A549 (cell line): ENCODE measurements around the gene EPB42. TPM values are rescaled to one million over a fixed set of nuclear protein-coding genes. Genes with fewer than 3 reads are reported as not detected.

Source experiments
- ATAC-seq, 2 experiments: fragments of 200-7000 bp in 1 of 2; fragments of >200 bp in 1 of 2; cut with Nextera tagmentation in 1 of 2; cut with Tn5 transposase in 1 of 2; 3 replicates each; pipeline versions ENCODE4 v1.8.0 to v1.9.1; 2018 to 2020; ENCODE audit warnings: mild to moderate bottlenecking in 1 of 2, moderate library complexity in 1 of 2
- CTCF ChIA-PET: fragments of 300-600 bp; sonication (Branson Sonifier 250); formaldehyde crosslinking; extraction: SDS; loops from one replicate; lab custom pipeline; 2021; ENCODE audit warnings: antibody characterized with exemption, inconsistent platforms; lab: Yijun Ruan, JAX
- POLR2A ChIA-PET: fragments of 350-600 bp; formaldehyde crosslinking; extraction: SDS; loops from one replicate; lab custom pipeline; 2021; ENCODE audit warnings: antibody characterized with exemption, inconsistent platforms; lab: Yijun Ruan, JAX
- DNase-seq, 2 experiments: peaks; one replicate each; pipeline versions ENCODE4 v3.0.0 to v3.0.0-alpha.2; 2011 to 2016; ENCODE audit warnings: low read depth in 1 of 2, low spot score in 1 of 2
- FAIRE-seq: peaks from 2 replicates; lab custom pipeline; 2011; peaks lifted over from hg19 to GRCh38; lab: Jason Lieb, UNC
- H3K27ac ChIP-seq, 2 experiments: fragments of >200 bp; sonication (Bioruptor Twin); formaldehyde crosslinking; 3 replicates each; pipeline ENCODE4 v1.5.1; 2016 to 2017
- H3K4me1 ChIP-seq: fragments of >200 bp; sonication (Bioruptor Twin); formaldehyde crosslinking; 3 replicates; pipeline ENCODE4 v1.6.1; 2016
- H3K4me2 ChIP-seq: fragments of >200 bp; sonication (Bioruptor Twin); formaldehyde crosslinking; 3 replicates; pipeline ENCODE4 v1.6.1; 2016
- H3K4me3 ChIP-seq: fragments of >200 bp; sonication (Bioruptor Twin); formaldehyde crosslinking; 3 replicates; pipeline ENCODE4 v1.5.1; 2016
- H3K9me3 ChIP-seq: fragments of >200 bp; sonication (Bioruptor Twin); formaldehyde crosslinking; 3 replicates; pipeline ENCODE4 v1.6.1; 2016
- BHLHE40 ChIP-seq: IDR thresholded peaks from 2 replicates; pipeline ENCODE4 v1.6.1; 2012; ENCODE audit warnings: low read depth, low read length, inconsistent platforms
- CHD2 ChIP-seq: fragments of 150-350 bp; IDR thresholded peaks from 2 replicates; pipeline ENCODE4 v1.6.1; 2014; ENCODE audit warnings: low read length; ENCODE audit not compliant: partially characterized antibody
- EHF ChIP-seq: fragments of 250-450 bp; sonication (Bioruptor Pico); IDR thresholded peaks from 2 replicates; pipeline ENCODE4 v1.5.0; 2020; ENCODE audit warnings: mild to moderate bottlenecking
- EHMT2 ChIP-seq: fragments of 200-600 bp; sonication (generic); IDR thresholded peaks from 2 replicates; pipeline ENCODE4 v1.6.1; 2016; ENCODE audit warnings: antibody characterized with exemption, low read depth, mild to moderate bottlenecking, moderate library complexity
- ESRRA ChIP-seq: fragments of 150-350 bp; IDR thresholded peaks from 2 replicates; pipeline ENCODE4 v1.6.1; 2014; ENCODE audit warnings: mild to moderate bottlenecking, low read length, borderline replicate concordance
- FOSB ChIP-seq: fragments of 250-450 bp; sonication (Bioruptor Pico); IDR thresholded peaks from 2 replicates; pipeline ENCODE4 v1.5.0; 2020; ENCODE audit warnings: mild to moderate bottlenecking, moderate library complexity
- FOSL2 ChIP-seq, 2 experiments: fragments of 450-650 bp in 1 of 2; fragments of >200 bp in 1 of 2; sonication (Bioruptor Twin) in 1 of 2; formaldehyde crosslinking; IDR thresholded peaks; 2 replicates each; pipeline versions ENCODE4 v1.5.0 to v1.6.1; 2016 to 2020; ENCODE audit warnings: mild to moderate bottlenecking in 1 of 2, moderate library complexity in 1 of 2
- FOXS1 ChIP-seq: fragments of 250-450 bp; sonication (Bioruptor Pico); IDR thresholded peaks from 2 replicates; pipeline ENCODE4 v1.5.0; 2020; ENCODE audit warnings: mild to moderate bottlenecking, moderate library complexity
- GATA3 ChIP-seq: IDR thresholded peaks from 2 replicates; pipeline ENCODE4 v1.6.1; 2012; ENCODE audit warnings: borderline replicate concordance
- HDAC2 ChIP-seq: fragments of 200-600 bp; sonication (generic); IDR thresholded peaks from 2 replicates; pipeline ENCODE4 v1.6.1; 2016
- HEYL ChIP-seq: fragments of 250-450 bp; sonication (Bioruptor Pico); IDR thresholded peaks from 2 replicates; pipeline ENCODE4 v1.8.0; 2021; ENCODE audit warnings: mild to moderate bottlenecking, moderate library complexity
- HOXB5 ChIP-seq: fragments of 250-450 bp; sonication (Bioruptor Pico); IDR thresholded peaks from 2 replicates; pipeline ENCODE4 v1.5.0; 2020; ENCODE audit warnings: mild to moderate bottlenecking, moderate library complexity
- MYC ChIP-seq: IDR thresholded peaks from 2 replicates; pipeline ENCODE4 v1.6.1; 2012; ENCODE audit warnings: mild to moderate bottlenecking, inconsistent platforms, low read length, improper control_type of control experiment, borderline replicate concordance
- NPAS2 ChIP-seq: fragments of 250-450 bp; sonication (Bioruptor Pico); IDR thresholded peaks from 2 replicates; pipeline ENCODE4 v1.8.0; 2022; ENCODE audit warnings: mild to moderate bottlenecking, moderate library complexity, borderline replicate concordance
- PHF8 ChIP-seq: fragments of 200-600 bp; sonication (generic); IDR thresholded peaks from 2 replicates; pipeline ENCODE4 v1.6.1; 2016; ENCODE audit warnings: low read depth, mild to moderate bottlenecking, antibody characterized with exemption, moderate library complexity, borderline replicate concordance
- SMC3 ChIP-seq: fragments of >200 bp; sonication (Bioruptor Twin); formaldehyde crosslinking; IDR thresholded peaks from 3 replicates; pipeline ENCODE4 v1.6.1; 2018; ENCODE audit warnings: inconsistent platforms
- TP53 ChIP-seq: fragments of 250-450 bp; sonication (Bioruptor Pico); IDR thresholded peaks from 2 replicates; pipeline ENCODE4 v1.5.0; 2021; ENCODE audit warnings: mild to moderate bottlenecking, moderate library complexity
- ZFP36 ChIP-seq: fragments of 450-650 bp; IDR thresholded peaks from 2 replicates; pipeline ENCODE4 v1.6.1; 2014; ENCODE audit warnings: borderline replicate concordance; ENCODE audit not compliant: partially characterized antibody
- ZSCAN20 ChIP-seq: fragments of 250-450 bp; sonication (Bioruptor Pico); IDR thresholded peaks from 2 replicates; pipeline ENCODE4 v1.8.0; 2022; ENCODE audit warnings: mild to moderate bottlenecking, moderate library complexity
- WGBS: methylation state at CpG from one replicate; pipeline ENCODE4 v1.1.6; 2017; ENCODE audit errors: missing lambda C conversion rate; 5-methylcytosine and 5-hydroxymethylcytosine counted together
- polyA plus RNA-seq, 4 experiments: library from polyadenylated mRNA; depleted of rRNA in 3 of 4; stranded (reverse); fragments of >200 nt; fragmentation: RNase III in 1 of 4; extraction: RNeasy Plus Mini Kit Qiagen cat#74134 plus additional on column Dnase treatment in 1 of 4; gene quantifications; 2 replicates in 3 of 4; 3 replicates in 1 of 4; pipeline ENCODE4 v1.2.3, GENCODE V29; 2011 to 2017
- TF ChIP-seq, protein P1 (sequence below): fragments of 450-650 bp; IDR thresholded peaks from 2 replicates; pipeline ENCODE4 v1.6.1; 2014; ENCODE audit warnings: antibody characterized with exemption
- TF ChIP-seq, protein P2 (sequence below): fragments of >200 bp; sonication (Bioruptor Twin); formaldehyde crosslinking; IDR thresholded peaks from 3 replicates; pipeline ENCODE4 v1.6.1; 2016
- TF ChIP-seq, protein P3 (sequence below): IDR thresholded peaks from 2 replicates; pipeline ENCODE4 v1.6.1; 2012

Gene EPB42
- polyA plus RNA-seq, 2 of the 4 experiments (the other 2 are of a cell fraction): not detected

DNA sequence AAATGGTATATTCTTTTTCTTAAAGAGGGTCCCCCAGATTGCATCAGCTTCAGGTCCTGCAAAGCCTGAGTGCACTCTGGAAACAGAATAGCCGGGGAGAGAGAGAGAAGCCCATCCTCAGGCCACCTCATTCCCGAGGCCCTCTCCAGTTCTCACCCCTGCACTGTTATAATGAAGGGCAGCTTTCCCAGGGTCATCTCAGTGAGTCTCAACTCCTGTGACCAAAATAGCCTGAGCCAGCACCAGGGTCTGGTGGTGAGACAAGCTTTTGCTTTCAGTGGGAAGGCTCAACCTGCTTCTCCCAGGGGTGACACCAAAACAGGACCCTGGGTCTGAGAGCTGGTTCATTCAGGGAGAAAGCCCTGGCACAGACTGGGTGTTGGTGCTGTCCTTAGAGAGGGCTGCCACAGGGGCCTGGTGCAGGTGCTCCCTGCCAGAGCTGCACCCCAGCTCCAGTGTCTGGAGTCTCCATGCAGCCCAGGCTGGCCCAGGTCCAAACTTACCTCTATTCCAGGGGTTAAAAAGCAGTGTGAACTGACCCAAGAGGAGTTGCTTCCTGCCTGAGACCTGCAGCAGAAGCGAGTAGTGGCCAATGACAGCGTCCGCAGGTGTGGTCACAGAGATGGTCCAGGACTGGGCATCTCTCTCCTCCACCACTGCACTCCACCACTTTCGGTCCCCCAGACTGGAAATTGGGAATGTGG lies 6.1 kb downstream of the EPB42 start:
- no peak for TF ChIP-seq BHLHE40
- no peak for TF ChIP-seq ZSCAN20 (CRISPR knock-in tag)
- no peak for TF ChIP-seq HEYL (CRISPR knock-in tag)
- no peak for TF ChIP-seq ESRRA
- no peak for TF ChIP-seq HDAC2
- TF ChIP-seq, all 56 proteins: peak for 0
- Histone ChIP-seq H3K9me3 (no peaks in the 10 kb centered on the region), H3K27ac (no peak overlapping the region), H3K4me3 (no peak overlapping the region), H3K4me2 (no peak overlapping the region), H3K4me1 (no peaks in the 10 kb centered on the region)
- DNase-seq (no peak), ATAC-seq (no peak), FAIRE-seq (no peak)
- CTCF ChIA-PET: interaction anchor here (1.3 to 5.2 kb wide), 3 partner anchors 11 to 72 kb away, joined by 7 to 31 read pairs (median 15); no protein-coding TSS in a partner anchor
- WGBS: 81% methylated on average over 6 of the region's 6 CpGs
- POLR2A ChIA-PET: no interaction called here

DNA sequence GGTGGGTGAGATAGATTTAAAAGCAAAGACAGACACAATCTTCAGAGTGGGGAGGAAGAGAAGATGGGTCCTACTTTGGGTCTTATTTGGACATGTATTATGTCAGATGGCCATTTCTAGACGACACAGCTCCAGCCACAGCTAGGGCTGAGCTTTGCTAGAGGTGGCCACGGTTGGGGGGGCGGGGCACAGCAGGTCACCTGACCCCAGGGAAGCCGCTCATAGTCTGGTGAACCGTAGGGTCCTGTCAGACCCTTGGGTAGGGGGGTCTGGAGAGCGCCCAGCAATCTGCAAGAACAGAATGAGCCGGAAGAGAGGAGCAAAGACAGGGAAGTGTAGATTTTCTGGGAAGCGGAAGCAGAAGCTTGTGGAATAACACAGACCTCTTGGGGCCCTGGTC lies 6.6 kb downstream of the EPB42 start:
- TF ChIP-seq FOSL2 (IDR thresholded peaks at IDR 0.05) (no peak), FOSL2 (CRISPR knock-in tag; IDR thresholded peaks at IDR 0.05) (no peak), HOXB5 (CRISPR knock-in tag) (no peak), FOXS1 (CRISPR knock-in tag) (no peak), BHLHE40 (no peak), FOSB (CRISPR knock-in tag) (no peak)
- whole genome bisulfite sequencing: 67% methylated on average over 6 of the region's 8 CpGs
- no peak overlapping the region for H3K4me2 ChIP-seq
- ChIA-PET CTCF (interaction anchor here (1.3 to 5.2 kb wide), 3 partner anchors 10 to 72 kb away, joined by 7 to 31 read pairs (median 15); no protein-coding TSS in a partner anchor), POLR2A (no interaction called here)
- no peaks in the 10 kb centered on the region for H3K9me3 ChIP-seq
- no peak for DNase-seq
- no peak for ATAC-seq
- no peak overlapping the region for H3K27ac ChIP-seq
- no peak overlapping the region for H3K4me3 ChIP-seq
- no peaks in the 10 kb centered on the region for H3K4me1 ChIP-seq
- FAIRE-seq: no peak

DNA sequence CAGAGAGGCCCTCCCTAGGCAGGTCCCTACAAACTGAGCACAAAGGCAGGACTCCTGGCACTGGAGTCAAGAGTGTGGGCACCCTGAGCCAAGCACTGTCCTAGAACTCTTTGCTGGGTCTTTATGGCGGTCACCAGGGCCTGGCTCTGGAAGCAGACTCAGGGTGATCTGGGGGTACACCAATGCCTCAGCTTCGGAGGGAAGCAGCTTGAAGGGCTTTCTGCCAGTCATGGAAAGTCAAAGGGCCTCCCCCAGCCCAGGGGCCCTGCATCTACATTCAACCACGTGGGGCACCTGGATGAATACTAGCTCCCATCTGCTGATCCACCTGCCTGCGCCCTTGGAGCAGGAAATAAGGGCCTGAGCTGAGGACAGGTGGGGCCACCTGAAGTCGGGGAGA lies 7.4 kb downstream of the EPB42 start:
- no peak overlapping the region for H3K27ac ChIP-seq
- ATAC-seq (no peak), DNase-seq (no peak), FAIRE-seq (no peak)
- no peaks in the 10 kb centered on the region for H3K4me1 ChIP-seq
- no peak overlapping the region for H3K4me3 ChIP-seq
- no peaks in the 10 kb centered on the region for H3K9me3 ChIP-seq
- CTCF ChIA-PET: interaction anchor here (1.2 to 5.2 kb wide), 4 partner anchors 9 to 73 kb away, joined by 3 to 31 read pairs (median 11); no protein-coding TSS in a partner anchor
- POLR2A ChIA-PET: no interaction called here
- WGBS: 17% methylated on average over 1 of the region's 5 CpGs
- no peak for TF ChIP-seq NPAS2
- TF ChIP-seq, protein P1, sequence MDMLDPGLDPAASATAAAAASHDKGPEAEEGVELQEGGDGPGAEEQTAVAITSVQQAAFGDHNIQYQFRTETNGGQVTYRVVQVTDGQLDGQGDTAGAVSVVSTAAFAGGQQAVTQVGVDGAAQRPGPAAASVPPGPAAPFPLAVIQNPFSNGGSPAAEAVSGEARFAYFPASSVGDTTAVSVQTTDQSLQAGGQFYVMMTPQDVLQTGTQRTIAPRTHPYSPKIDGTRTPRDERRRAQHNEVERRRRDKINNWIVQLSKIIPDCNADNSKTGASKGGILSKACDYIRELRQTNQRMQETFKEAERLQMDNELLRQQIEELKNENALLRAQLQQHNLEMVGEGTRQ: no peak
- TF ChIP-seq, protein P2, sequence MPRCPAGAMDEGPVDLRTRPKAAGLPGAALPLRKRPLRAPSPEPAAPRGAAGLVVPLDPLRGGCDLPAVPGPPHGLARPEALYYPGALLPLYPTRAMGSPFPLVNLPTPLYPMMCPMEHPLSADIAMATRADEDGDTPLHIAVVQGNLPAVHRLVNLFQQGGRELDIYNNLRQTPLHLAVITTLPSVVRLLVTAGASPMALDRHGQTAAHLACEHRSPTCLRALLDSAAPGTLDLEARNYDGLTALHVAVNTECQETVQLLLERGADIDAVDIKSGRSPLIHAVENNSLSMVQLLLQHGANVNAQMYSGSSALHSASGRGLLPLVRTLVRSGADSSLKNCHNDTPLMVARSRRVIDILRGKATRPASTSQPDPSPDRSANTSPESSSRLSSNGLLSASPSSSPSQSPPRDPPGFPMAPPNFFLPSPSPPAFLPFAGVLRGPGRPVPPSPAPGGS: no peak
- TF ChIP-seq CHD2: no peak
- no peak for TF ChIP-seq ZFP36
- H3K4me2 ChIP-seq: no peak overlapping the region

DNA sequence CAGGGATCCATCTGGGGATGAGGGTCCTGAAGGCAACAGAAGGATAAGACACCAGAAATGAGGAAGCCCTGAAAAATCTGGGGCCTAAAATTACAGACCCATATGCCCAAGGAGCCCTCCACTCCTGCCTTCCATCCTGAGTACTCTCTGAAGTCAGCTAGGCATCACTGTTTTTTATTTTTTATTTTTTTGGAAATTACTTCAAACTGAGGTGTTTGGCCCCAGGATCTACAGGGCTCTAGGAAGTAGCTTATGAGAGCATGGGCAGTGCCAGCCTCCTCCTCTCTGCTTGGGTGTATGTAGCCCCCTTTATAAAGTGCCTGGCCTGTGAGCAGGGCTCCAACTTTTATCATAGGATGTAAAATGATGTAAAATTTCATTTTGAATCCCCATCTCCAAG lies 7.9 kb downstream of the EPB42 start:
- no peaks in the 10 kb centered on the region for H3K9me3 ChIP-seq
- CTCF ChIA-PET: interaction anchor here (1.2 to 5.2 kb wide), 3 partner anchors 9 to 73 kb away, joined by 3 to 31 read pairs (median 15); no protein-coding TSS in a partner anchor
- no peak overlapping the region for H3K4me2 ChIP-seq
- H3K4me1 ChIP-seq: no peaks in the 10 kb centered on the region
- no peak overlapping the region for H3K27ac ChIP-seq
- POLR2A ChIA-PET: no interaction called here
- H3K4me3 ChIP-seq: no peak overlapping the region
- no peak for FAIRE-seq
- no peak for ATAC-seq
- no peak for TF ChIP-seq FOSB (CRISPR knock-in tag)
- TF ChIP-seq, protein P2: no peak
- no peak for TF ChIP-seq ZSCAN20 (CRISPR knock-in tag)
- no peak for TF ChIP-seq EHF (CRISPR knock-in tag)
- no peak for TF ChIP-seq ESRRA
- TF ChIP-seq TP53: no peak
- no peak for TF ChIP-seq GATA3
- TF ChIP-seq MYC: no peak
- TF ChIP-seq, protein P3, sequence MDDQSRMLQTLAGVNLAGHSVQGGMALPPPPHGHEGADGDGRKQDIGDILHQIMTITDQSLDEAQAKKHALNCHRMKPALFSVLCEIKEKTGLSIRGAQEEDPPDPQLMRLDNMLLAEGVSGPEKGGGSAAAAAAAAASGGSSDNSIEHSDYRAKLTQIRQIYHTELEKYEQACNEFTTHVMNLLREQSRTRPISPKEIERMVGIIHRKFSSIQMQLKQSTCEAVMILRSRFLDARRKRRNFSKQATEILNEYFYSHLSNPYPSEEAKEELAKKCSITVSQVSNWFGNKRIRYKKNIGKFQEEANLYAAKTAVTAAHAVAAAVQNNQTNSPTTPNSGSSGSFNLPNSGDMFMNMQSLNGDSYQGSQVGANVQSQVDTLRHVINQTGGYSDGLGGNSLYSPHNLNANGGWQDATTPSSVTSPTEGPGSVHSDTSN: no peak
- no peak for TF ChIP-seq NPAS2
- no peak for TF ChIP-seq ZFP36
- no peak for TF ChIP-seq EHMT2
- no peak for TF ChIP-seq PHF8
- TF ChIP-seq SMC3: no peak
- DNase-seq: no peak
